ENCODE data around the gene ROBO3.

DNA sequence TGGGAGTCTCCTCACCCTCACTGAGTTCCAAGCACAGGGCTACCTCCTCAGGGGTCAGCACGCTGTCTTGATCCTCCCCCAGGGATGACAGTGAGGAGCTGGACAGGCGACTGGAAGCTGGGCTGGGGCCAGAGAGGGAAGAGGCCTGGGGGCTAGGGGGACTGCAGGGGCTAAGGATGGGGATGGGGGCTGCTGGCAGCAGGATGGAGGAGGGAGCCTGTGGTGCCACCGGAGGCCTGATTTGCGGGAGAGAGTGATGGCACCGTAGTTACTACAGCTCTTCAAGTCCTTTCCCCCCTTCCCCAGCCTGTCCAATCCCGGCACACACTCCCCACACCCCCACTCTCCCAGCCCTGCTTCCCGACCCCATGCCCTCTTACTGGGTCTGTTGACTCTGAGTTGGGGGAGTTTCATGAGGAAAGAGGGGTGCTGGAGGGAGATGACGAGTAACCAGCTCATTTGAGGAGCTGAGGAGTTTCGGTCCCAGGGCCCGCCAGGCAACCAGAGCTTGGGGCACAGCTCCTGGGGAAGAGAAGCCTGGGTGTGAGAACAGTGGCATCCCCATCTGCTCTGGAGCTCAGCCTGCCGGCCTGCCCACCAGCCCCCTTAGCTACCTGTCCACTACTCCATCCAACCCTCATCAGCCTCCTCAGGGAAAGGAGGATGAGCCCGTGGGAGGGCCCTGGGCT is 21.9 kb downstream of the ROBO3 start:
- TF ChIP-seq TAF1 (IDR thresholded peaks at IDR 0.05; ENCODE audit: borderline replicate concordance, insufficient read depth, low read length) (no peak), POLR2AphosphoS5 (IDR thresholded peaks at IDR 0.05; ENCODE audit: low read depth, low read length) (no peak)
